ENCODE results near the gene TTC28.

GRCh38 chr22:28426346-28427132 is 253.1 kb downstream of the TTC28 start:
- no peak for TF ChIP-seq POLR2A (IDR thresholded peaks at IDR 0.05)
- no peak for TF ChIP-seq CTCF (IDR thresholded peaks at IDR 0.05)
- TF ChIP-seq POLR2AphosphoS5 (IDR thresholded peaks at IDR 0.05), result no peak
